ENCODE measurements around the gene NOS3. TPM values are rescaled to one million over a fixed set of nuclear protein-coding genes. Genes with fewer than 3 reads are reported as not detected.

NOS3 gene
- total and polyA plus RNA-seq, 2 of the 13 experiments (the other 11 are each of a cell fraction or from before 2014, with no cell fraction given) = 3.7 to 7.5 TPM

DNA sequence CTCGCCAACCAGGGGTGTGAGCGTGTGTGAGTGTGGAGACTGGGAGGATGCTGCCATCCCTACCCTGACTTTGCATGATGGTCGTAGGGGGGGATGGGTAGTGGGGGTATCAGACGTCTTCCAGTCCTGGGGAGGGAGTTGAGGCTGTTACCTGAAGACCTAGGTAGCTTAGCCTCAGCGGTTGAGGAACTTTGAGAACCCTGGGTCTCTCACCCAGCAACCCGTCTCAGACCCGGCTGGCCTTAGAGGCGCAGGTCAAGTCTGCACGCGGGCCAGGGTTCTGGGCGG, 71.2 kb downstream of the NOS3 start:
- Histone ChIP-seq H3K79me2 (ENCODE audit: insufficient read depth, low read length) (peaks cover 16% of the 10 kb centered on the region), H3K9me3 (ENCODE audit: low read length) (no peaks in the 10 kb centered on the region), H3K9ac (ENCODE audit: insufficient read depth, low read depth, low read length) (0 out of 2 replicates have a peak overlapping the region, but pooled peaks have one; percentile 47), H3K4me3 (replicated peaks in 1 of 3; ENCODE audit: insufficient read depth in 1 of 3, low read depth in 2 of 3, low read length in 3 of 3) (peak overlapping the region in 1 of 3 experiments; percentile 90; a peak in 3 of 6 replicates), H3K27ac (ENCODE audit: extremely low read length, insufficient read depth, low read length) (no peak overlapping the region), H3K4me1 (ENCODE audit: insufficient read depth, low read length) (peaks cover 48% of the 10 kb centered on the region), H3K4me2 (ENCODE audit: low read depth, low read length) (peak overlapping the region; percentile 98), H4K20me1 (ENCODE audit: insufficient read depth, low read length) (peaks cover 4% of the 10 kb centered on the region; the same call in 1 of the 2 replicates), H2AFZ (ENCODE audit: low read length) (no peak overlapping the region), H3K36me3 (replicated peaks in 1 of 2; ENCODE audit: control insufficient read depth in 1 of 2, insufficient read depth in 2 of 2, low read length in 2 of 2) (peaks cover 7 to 27% of the 10 kb centered on the region in 2 experiments; a peak in 4 of 5 replicates), H3K27me3 (ENCODE audit: control insufficient read depth in 1 of 2, insufficient read depth in 2 of 2, low read length in 2 of 2) (no peaks in the 10 kb centered on the region; a peak in 1 of 5 replicates)
- DNase-seq (ENCODE audit: low spot score) (no peak), ATAC-seq (no peak), FAIRE-seq (no peak)
- WGBS (ENCODE audit: low lambda C conversion rate) = 0% methylated on average over 2 of the region's 11 CpGs
- no TSS peak for BruUV-seq (replicated peaks)
- intact Hi-C loops (cut with micrococcal nuclease; ENCODE audit: unreplicated experiment) (loop anchor here (1.0 kb wide), 1 partner anchor 18 kb away; the partner anchor contains the start of gene FASTK), in situ Hi-C loops (cut with HindIII; ENCODE audit: extremely low pct_ligation_motif_present, low pct_unique_long_range_greater_than_20kb) (no loop called here)
- ChIA-PET CTCF (ENCODE audit: low intra/inter-chr PET ratio, low total read pairs) (no interaction called here), POLR2A (interaction anchor here (0.7 to 4.4 kb wide), 14 partner anchors 11 to 165 kb away, joined by 3 to 144 read pairs (median 8); partner anchors contain the start of genes ABCB8, ABCF2, AGAP3 and FASTK)
- TF ChIP-seq GLI4 (CRISPR knock-in tag; IDR thresholded peaks at IDR 0.05; ENCODE audit: borderline replicate concordance) (no peak), SRSF9 (IDR thresholded peaks at IDR 0.05; ENCODE audit: borderline replicate concordance, insufficient read depth, low read depth, low read length, poor library complexity, severe bottlenecking) (no peak), ZMYM2 (CRISPR knock-in tag; IDR thresholded peaks at IDR 0.05) (no peak), SNAPC2 (CRISPR knock-in tag; IDR thresholded peaks at IDR 0.05) (no peak), ZNF788 (CRISPR knock-in tag; IDR thresholded peaks at IDR 0.05; ENCODE audit: borderline replicate concordance) (0 out of 2 replicates have a peak, but pooled peaks have one; percentile 7), NFKB2 (CRISPR knock-in tag; IDR thresholded peaks at IDR 0.05; ENCODE audit: borderline replicate concordance) (peak; percentile 0; the same call in 1 of the 2 replicates), HDAC2 (CRISPR knock-in tag; IDR thresholded peaks at IDR 0.05) (peak; percentile 17; the same call in 1 of the 2 replicates), RCOR2 (CRISPR knock-in tag; IDR thresholded peaks at IDR 0.05) (no peak), HDAC6 (IDR thresholded peaks at IDR 0.05; ENCODE audit: low read depth, low read length) (no peak), PHF20 (CRISPR knock-in tag; IDR thresholded peaks at IDR 0.05) (0 out of 2 replicates have a peak, but pooled peaks have one; percentile 24), AGO1 (IDR thresholded peaks at IDR 0.05; ENCODE audit: low read depth, low read length, poor library complexity, severe bottlenecking) (peak; percentile 14), ZNF598 (CRISPR knock-in tag; IDR thresholded peaks at IDR 0.05; ENCODE audit: borderline replicate concordance) (peak; percentile 62; the same call in 1 of the 2 replicates), SP5 (CRISPR knock-in tag; IDR thresholded peaks at IDR 0.05; ENCODE audit: borderline replicate concordance, low read depth) (peak; percentile 81), EP300 (IDR thresholded peaks at IDR 0.05; ENCODE audit: low read depth in 2 of 2, low read length in 2 of 2) (no peak), EP300 (CRISPR knock-in tag; IDR thresholded peaks at IDR 0.05; ENCODE audit: borderline replicate concordance) (no peak), ZNF235 (CRISPR knock-in tag; IDR thresholded peaks at IDR 0.05; ENCODE audit: borderline replicate concordance) (no peak), YEATS2 (CRISPR knock-in tag; IDR thresholded peaks at IDR 0.05; ENCODE audit: borderline replicate concordance) (no peak)
- TF ChIP-seq, protein P1, sequence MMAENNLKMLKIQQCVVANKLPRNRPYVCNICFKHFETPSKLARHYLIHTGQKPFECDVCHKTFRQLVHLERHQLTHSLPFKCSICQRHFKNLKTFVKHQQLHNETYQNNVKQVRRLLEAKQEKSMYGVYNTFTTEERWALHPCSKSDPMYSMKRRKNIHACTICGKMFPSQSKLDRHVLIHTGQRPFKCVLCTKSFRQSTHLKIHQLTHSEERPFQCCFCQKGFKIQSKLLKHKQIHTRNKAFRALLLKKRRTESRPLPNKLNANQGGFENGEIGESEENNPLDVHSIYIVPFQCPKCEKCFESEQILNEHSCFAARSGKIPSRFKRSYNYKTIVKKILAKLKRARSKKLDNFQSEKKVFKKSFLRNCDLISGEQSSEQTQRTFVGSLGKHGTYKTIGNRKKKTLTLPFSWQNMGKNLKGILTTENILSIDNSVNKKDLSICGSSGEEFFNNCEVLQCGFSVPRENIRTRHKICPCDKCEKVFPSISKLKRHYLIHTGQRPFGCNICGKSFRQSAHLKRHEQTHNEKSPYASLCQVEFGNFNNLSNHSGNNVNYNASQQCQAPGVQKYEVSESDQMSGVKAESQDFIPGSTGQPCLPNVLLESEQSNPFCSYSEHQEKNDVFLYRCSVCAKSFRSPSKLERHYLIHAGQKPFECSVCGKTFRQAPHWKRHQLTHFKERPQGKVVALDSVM (CRISPR knock-in tag; IDR thresholded peaks at IDR 0.05) = no peak; the same call in 1 of the 2 replicates
- TF ChIP-seq, protein P2, sequence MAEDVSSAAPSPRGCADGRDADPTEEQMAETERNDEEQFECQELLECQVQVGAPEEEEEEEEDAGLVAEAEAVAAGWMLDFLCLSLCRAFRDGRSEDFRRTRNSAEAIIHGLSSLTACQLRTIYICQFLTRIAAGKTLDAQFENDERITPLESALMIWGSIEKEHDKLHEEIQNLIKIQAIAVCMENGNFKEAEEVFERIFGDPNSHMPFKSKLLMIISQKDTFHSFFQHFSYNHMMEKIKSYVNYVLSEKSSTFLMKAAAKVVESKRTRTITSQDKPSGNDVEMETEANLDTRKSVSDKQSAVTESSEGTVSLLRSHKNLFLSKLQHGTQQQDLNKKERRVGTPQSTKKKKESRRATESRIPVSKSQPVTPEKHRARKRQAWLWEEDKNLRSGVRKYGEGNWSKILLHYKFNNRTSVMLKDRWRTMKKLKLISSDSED (CRISPR knock-in tag; IDR thresholded peaks at IDR 0.05) = no peak
- TF ChIP-seq, protein P3, sequence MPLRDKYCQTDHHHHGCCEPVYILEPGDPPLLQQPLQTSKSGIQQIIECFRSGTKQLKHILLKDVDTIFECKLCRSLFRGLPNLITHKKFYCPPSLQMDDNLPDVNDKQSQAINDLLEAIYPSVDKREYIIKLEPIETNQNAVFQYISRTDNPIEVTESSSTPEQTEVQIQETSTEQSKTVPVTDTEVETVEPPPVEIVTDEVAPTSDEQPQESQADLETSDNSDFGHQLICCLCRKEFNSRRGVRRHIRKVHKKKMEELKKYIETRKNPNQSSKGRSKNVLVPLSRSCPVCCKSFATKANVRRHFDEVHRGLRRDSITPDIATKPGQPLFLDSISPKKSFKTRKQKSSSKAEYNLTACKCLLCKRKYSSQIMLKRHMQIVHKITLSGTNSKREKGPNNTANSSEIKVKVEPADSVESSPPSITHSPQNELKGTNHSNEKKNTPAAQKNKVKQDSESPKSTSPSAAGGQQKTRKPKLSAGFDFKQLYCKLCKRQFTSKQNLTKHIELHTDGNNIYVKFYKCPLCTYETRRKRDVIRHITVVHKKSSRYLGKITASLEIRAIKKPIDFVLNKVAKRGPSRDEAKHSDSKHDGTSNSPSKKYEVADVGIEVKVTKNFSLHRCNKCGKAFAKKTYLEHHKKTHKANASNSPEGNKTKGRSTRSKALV (CRISPR knock-in tag; IDR thresholded peaks at IDR 0.05) = no peak
